Skeletal muscle cell (primary cell): ENCODE measurements around the gene GOLGA6L7.
"Not testable (repeated sequence)": the region's sequence is repeated elsewhere in the genome, so short reads cannot be mapped to it uniquely, and the experiment has no call there.

Experiments used
- DNase-seq: peaks from one replicate; pipeline ENCODE4 v3.0.0-alpha.2; 2010; ENCODE audit warnings: low read depth
- H3K4me3 ChIP-seq: 2 replicates; pipeline ENCODE4 v1.5.1; 2011; ENCODE audit warnings: low read depth, mild to moderate bottlenecking, control low read depth, low read length, moderate library complexity

Gene GOLGA6L7

DNA sequence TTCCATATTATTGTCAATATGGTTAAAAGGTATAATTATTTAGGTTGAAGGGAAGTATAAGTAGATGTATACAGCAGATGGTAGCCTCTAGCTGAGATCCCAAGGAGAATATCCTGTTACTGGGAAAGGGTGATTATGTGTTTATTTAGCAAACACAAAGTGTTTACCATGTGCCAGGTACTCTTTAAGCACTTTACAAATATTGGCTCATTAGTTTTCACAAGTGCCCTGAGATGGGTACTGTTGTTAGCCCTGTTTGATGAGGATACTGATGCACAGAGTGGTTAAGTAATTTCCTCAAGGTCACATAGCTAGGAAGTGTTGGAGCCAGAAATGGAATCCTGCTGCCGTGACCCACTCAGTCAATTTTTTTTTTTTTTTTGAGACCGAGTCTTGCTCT is 48.1 kb downstream of the GOLGA6L7 start:
- H3K4me3 ChIP-seq, DNase-seq: not testable (repeated sequence)

DNA sequence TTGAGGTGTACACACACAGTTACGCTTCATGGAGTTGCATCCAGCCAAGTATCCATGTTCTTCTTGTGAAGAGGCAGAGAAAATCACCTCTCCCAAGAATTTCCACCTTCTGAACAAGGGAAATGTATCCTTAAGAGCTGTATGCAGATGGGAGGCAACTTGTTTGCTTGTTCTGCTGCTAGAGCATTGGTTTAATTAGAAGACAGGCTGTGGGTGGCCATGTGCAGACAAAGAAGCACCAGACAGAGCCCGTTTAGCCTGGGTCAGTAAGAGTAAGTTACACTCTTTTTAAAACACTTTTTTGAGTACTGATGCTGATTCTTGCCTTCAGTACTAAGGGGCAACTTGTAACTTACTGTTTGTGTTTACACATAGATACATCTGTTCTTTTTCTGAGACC is 50.2 kb downstream of the GOLGA6L7 start:
- DNase-seq, H3K4me3 ChIP-seq: not testable (repeated sequence)

DNA sequence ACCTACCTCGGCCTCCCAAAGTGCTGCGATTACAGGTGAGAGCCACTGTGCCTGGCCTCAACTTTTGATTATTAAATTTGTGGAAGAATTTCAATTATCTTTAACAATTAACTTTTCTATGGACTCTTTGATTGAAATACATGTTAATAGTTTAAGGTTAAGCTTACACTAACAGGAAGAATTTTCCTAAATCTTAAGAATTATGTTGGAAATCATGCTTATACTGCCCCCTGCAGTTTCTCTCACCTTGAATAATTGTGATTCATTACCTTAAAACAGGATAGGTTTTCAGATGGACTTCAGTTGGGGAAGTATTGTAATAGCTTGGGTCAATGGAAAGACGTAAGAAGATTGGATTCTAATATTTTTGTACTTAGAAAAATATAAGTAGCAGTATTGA is 54.2 kb downstream of the GOLGA6L7 start:
- DNase-seq, H3K4me3 ChIP-seq: not testable (repeated sequence)
